G401.6 (cell line): Measurements from ENCODE around the gene SFR1.
"Not testable (repeated sequence)": the region's sequence is repeated elsewhere in the genome, so short reads cannot be mapped to it uniquely, and the experiment has no call there.

Experiments used
- FAIRE-seq: peaks from 2 replicates; lab custom pipeline; 2012; peaks lifted over from hg19 to GRCh38; lab: Jason Lieb, UNC

Gene SFR1

GRCh38 chr10:104109908-104110662 lies 11.9 kb upstream of the SFR1 start:
- no peak for FAIRE-seq

GRCh38 chr10:104113376-104113956 lies 8.5 kb upstream of the SFR1 start:
- FAIRE-seq, result no peak

DNA sequence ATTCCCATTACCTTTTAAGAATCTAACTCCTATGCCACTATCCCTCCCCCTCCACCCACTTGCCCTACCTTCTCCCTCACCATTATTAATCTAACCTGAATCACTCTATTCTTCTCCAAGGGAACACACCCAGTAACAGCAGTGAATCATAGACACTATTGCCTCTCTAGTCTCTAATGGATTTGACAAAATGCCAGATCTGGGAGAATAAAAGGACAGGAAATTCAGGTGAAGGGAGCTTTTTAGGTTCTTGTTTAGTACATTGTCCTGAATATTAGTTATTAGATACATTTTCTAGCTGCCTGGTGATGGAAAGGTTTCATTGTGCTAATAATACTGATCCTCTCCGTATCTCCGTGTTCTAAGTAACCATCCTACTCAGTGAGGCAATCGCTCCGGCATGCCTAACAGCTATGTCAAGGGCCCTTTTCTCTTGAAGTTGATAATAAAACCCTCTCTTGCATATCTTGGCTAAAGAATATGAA lies 4.1 kb upstream of the SFR1 start:
- FAIRE-seq, result no peak

DNA sequence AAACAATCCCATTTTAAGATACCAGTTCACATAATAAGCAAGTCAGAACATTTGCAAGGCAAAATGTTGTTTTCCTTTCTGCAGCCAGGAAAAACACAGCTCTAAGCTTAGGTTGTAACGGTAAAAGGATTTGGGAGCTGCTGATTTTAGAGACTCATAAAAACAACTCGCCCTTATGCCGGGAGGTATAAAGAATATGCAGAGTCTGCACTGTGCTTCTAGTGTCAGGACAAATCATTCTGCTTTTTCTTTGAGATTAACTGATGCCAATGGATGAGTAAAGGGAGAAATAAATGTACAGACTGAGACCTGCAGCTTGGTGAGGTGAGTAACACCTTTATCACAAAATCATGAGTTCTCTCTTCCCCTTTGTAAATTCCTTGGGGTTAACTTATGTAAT lies 2.0 kb upstream of the SFR1 start:
- FAIRE-seq, result peak; percentile 34

DNA sequence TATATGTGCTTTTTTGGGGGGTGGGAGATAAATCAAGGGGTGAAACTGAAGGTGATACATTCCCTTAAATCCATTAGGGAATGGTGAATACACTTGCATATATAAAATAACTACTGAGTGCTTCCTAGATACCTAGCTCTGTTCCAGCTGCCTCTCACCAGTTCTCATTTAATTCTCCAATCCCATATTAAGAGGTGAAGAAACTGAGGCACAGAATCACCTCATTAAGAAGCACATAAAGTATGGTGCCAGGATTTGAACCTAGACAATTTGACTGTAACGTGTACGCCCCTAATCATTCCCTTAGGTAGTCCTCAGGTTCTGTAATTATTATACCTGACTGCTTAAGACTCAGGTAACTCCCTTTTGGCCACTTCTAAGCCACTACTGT lies 1.5 kb upstream of the SFR1 start:
- no peak for FAIRE-seq

GRCh38 chr10:104120903-104121484 lies 977 bp upstream of the SFR1 start:
- peak; percentile 97 for FAIRE-seq

- peak; percentile 41 for FAIRE-seq
Measured at GRCh38 chr10:104122225-104123107, 495 bp downstream of the SFR1 start.

GRCh38 chr10:104123397-104123796 lies 1.4 kb downstream of the SFR1 start:
- FAIRE-seq, result peak; percentile 86

GRCh38 chr10:104127411-104127810 lies 5.4 kb downstream of the SFR1 start:
- no peak for FAIRE-seq

- FAIRE-seq, result no peak
Measured at GRCh38 chr10:104128214-104128613, 6.2 kb downstream of the SFR1 start.

- no peak for FAIRE-seq
Measured at GRCh38 chr10:104130041-104130440, 8.1 kb downstream of the SFR1 start.

- FAIRE-seq, result no peak
Measured at GRCh38 chr10:104138131-104138530, 16.2 kb downstream of the SFR1 start.

DNA sequence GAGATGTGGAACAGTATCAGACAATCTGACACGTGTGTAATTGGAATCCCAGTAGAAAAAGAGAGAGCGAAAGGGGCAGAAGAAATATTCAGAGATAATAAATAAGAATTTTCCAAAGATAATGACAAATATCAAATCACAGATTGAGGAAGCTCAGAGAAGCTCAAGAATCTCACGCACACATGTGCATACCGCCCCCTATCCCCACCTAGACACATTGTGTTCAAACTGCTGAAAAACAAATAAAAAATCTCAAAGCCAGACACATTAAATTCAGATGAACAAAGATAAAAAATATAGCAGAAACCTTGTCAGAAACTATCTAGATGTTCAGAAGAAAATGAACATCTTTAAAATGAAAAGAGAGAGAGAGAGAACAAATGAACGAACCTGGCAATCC lies 17.2 kb downstream of the SFR1 start:
- peak; percentile 57 for FAIRE-seq

DNA sequence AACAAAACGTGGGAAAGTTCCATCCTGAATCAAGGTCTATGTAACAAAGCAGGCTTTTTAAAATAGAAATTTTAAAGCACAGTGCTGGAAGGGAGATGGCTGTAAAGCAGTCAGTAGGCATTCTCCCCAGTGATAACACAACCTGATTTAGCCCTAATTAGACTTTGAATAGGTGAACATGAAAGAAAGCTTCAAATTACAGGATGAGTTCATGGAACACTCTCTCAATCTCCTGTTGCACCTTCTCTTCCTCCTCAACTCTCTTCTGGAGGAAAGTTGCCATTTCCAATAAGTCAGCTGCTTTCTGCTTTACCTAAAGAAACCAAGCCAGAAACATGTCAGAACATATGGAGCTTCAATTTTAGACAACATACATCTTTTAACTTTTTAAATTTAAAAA lies 20.1 kb downstream of the SFR1 start:
- no peak for FAIRE-seq

DNA sequence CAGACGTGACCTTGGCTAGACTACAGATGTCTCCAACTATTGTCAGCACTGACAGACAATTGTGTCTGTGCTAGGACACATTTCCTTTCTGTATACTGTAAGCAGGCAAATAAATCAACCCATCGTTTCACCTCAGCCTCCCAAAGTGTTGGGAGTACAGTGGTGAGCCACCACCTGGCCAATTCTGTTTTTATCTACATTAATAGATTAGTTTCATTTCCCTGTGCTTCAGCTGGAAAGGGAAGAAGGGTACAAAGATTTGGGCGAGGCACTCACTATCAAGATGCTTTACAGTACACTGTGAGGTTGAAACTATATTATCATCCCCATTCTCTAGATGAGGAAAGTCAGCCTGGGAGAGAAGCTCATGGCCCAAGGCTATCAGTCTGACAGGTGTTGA lies 21.9 kb downstream of the SFR1 start:
- no peak for FAIRE-seq

DNA sequence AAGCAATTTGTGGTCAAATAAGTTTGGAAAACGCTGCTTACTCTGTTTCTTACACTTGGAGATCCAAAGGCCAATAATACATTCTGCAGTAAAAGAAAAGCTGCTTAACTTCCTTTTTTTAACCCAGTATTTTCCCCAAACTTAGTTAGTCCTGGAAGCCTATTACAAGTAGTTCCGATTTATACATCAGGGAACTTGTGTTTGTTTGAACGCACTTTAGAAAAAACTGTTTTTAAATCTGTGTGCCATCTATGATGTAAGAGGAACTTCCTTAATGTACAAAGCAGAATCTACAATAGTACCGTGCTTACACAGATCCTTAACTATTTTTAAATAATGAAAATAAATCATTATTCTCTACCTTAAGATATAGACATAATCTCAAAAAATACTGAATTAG lies 23.0 kb downstream of the SFR1 start:
- no peak for FAIRE-seq

DNA sequence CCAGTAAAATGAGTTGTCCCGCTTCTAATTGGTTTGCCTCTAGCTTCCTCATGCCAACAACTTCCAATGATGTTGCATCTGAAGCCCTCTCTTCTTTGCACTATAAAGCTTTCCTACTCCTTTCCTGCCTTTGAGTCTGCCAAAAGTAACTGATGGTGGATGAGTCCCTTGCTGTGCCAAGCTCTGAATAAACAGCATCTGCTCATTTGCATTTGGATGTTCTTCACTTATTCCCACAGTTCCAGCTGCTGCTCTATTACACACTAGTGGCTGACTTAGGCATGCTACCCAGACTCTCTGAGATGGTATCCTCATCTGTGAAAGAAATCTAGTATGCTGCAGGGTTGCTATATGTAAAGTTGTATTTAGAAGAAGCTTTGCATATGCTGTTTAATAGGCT lies 24.9 kb downstream of the SFR1 start:
- no peak for FAIRE-seq

- no peak for FAIRE-seq
Measured at GRCh38 chr10:104150139-104150538, 28.2 kb downstream of the SFR1 start.

- FAIRE-seq, result no peak
Measured at GRCh38 chr10:104151737-104152136, 29.8 kb downstream of the SFR1 start.

- FAIRE-seq, result no peak
Measured at GRCh38 chr10:104155591-104155990, 33.6 kb downstream of the SFR1 start.

GRCh38 chr10:104170610-104171254 lies 48.8 kb downstream of the SFR1 start:
- FAIRE-seq, result no peak

GRCh38 chr10:104174136-104174535 lies 52.2 kb downstream of the SFR1 start:
- FAIRE-seq, result not testable (repeated sequence)
